ENCODE data around the gene GFRA1.

DNA sequence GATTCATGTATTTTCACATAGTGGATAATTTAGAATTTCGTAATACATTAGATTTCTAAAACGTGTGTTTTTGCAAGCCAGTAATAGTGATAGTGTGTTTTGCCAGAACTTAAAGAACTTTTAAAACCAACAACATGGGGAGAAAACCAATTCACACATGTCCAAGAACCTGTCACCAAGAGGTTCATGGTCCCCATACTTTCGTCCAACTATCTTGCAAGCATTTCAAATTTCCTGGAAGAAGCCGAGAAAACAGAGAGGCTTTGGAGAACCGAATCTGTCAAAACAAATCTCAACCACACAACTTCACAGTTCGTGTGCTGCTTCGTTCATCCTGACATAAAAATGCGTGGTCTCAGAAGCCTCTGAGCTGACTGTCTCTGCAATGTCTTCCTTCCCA, 31.9 kb downstream of the GFRA1 start:
- TF ChIP-seq EZH2phosphoT487 (IDR thresholded peaks at IDR 0.05; ENCODE audit: low read depth, severe bottlenecking, unreplicated experiment) (no peak), CTCF (IDR thresholded peaks at IDR 0.05; ENCODE audit: poor library complexity) (no peak)

Data from hepatocyte (in vitro differentiated cells).